Measurements from ENCODE around the gene C20orf202.
A peak's percentile ranks its signal among the peaks of the same experiment; 100 is the strongest.

DNA sequence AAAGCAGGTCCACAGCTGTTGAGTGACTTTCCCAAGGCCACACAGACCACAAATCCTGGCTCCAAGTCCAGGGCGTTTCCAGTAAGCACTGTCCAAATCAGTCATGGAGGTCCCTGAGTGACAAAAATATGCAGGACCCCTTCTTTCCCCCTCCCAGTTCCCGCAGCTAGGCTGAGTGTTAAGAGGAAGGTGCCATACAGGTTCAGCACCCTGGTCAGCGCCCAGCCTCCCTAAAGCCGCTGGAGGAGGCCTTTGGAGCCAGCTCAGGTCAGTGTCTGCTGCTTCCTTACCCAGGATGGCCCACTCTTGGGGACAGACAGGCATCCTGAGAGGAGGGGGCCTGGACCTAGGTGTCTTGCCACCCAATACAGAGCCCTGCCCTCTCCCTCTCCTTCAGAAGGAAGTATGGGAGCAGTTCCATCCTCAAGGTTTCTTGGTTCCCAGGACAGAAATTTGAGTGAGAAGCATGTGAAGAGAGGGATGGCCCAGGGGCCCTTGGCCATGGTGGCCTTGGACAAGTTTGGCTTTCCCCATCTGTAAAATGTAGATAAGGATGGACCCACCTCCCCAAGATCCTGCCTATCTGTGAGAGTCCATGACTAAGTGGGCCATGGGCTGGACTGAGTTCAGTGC is 31.7 kb upstream of the C20orf202 start:
- TF ChIP-seq, protein P1, sequence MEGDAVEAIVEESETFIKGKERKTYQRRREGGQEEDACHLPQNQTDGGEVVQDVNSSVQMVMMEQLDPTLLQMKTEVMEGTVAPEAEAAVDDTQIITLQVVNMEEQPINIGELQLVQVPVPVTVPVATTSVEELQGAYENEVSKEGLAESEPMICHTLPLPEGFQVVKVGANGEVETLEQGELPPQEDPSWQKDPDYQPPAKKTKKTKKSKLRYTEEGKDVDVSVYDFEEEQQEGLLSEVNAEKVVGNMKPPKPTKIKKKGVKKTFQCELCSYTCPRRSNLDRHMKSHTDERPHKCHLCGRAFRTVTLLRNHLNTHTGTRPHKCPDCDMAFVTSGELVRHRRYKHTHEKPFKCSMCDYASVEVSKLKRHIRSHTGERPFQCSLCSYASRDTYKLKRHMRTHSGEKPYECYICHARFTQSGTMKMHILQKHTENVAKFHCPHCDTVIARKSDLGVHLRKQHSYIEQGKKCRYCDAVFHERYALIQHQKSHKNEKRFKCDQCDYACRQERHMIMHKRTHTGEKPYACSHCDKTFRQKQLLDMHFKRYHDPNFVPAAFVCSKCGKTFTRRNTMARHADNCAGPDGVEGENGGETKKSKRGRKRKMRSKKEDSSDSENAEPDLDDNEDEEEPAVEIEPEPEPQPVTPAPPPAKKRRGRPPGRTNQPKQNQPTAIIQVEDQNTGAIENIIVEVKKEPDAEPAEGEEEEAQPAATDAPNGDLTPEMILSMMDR (conservative IDR thresholded peaks at IDR 0.05; ENCODE audit: low read depth in 2 of 2): no peak
- no peak for TF ChIP-seq EZH2phosphoT487 (IDR thresholded peaks at IDR 0.05; ENCODE audit: unreplicated experiment)
- no peak for TF ChIP-seq POLR2AphosphoS5 (IDR thresholded peaks at IDR 0.05; ENCODE audit: low read depth)
- TF ChIP-seq EZH2 (IDR thresholded peaks at IDR 0.05; ENCODE audit: low read depth, unreplicated experiment): no peak
- TF ChIP-seq CREB1 (CRISPR knock-in tag; IDR thresholded peaks at IDR 0.05; ENCODE audit: low read depth): no peak
- TF ChIP-seq, protein P2, sequence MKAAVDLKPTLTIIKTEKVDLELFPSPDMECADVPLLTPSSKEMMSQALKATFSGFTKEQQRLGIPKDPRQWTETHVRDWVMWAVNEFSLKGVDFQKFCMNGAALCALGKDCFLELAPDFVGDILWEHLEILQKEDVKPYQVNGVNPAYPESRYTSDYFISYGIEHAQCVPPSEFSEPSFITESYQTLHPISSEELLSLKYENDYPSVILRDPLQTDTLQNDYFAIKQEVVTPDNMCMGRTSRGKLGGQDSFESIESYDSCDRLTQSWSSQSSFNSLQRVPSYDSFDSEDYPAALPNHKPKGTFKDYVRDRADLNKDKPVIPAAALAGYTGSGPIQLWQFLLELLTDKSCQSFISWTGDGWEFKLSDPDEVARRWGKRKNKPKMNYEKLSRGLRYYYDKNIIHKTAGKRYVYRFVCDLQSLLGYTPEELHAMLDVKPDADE (IDR thresholded peaks at IDR 0.05): no peak
- no peak for TF ChIP-seq STAT1 (IDR thresholded peaks at IDR 0.05; ENCODE audit: unreplicated experiment)
- TF ChIP-seq, protein P3, sequence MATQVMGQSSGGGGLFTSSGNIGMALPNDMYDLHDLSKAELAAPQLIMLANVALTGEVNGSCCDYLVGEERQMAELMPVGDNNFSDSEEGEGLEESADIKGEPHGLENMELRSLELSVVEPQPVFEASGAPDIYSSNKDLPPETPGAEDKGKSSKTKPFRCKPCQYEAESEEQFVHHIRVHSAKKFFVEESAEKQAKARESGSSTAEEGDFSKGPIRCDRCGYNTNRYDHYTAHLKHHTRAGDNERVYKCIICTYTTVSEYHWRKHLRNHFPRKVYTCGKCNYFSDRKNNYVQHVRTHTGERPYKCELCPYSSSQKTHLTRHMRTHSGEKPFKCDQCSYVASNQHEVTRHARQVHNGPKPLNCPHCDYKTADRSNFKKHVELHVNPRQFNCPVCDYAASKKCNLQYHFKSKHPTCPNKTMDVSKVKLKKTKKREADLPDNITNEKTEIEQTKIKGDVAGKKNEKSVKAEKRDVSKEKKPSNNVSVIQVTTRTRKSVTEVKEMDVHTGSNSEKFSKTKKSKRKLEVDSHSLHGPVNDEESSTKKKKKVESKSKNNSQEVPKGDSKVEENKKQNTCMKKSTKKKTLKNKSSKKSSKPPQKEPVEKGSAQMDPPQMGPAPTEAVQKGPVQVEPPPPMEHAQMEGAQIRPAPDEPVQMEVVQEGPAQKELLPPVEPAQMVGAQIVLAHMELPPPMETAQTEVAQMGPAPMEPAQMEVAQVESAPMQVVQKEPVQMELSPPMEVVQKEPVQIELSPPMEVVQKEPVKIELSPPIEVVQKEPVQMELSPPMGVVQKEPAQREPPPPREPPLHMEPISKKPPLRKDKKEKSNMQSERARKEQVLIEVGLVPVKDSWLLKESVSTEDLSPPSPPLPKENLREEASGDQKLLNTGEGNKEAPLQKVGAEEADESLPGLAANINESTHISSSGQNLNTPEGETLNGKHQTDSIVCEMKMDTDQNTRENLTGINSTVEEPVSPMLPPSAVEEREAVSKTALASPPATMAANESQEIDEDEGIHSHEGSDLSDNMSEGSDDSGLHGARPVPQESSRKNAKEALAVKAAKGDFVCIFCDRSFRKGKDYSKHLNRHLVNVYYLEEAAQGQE (IDR thresholded peaks at IDR 0.05; ENCODE audit: unreplicated experiment): peak; percentile 85
- TF ChIP-seq ZNF114 (CRISPR knock-in tag; IDR thresholded peaks at IDR 0.05): no peak
- TF ChIP-seq ZNF331 (CRISPR knock-in tag; IDR thresholded peaks at IDR 0.05; ENCODE audit: low read depth): no peak
